RCC 7860 (cell line): ENCODE data around the gene RGMA.

Source experiments
- DNase-seq: peaks from one replicate; pipeline ENCODE4 v3.0.0-alpha.2; 2015; ENCODE audit warnings: low spot score
- FAIRE-seq: peaks from 2 replicates; lab custom pipeline; 2012; peaks lifted over from hg19 to GRCh38; lab: Jason Lieb, UNC

The RGMA gene

DNA sequence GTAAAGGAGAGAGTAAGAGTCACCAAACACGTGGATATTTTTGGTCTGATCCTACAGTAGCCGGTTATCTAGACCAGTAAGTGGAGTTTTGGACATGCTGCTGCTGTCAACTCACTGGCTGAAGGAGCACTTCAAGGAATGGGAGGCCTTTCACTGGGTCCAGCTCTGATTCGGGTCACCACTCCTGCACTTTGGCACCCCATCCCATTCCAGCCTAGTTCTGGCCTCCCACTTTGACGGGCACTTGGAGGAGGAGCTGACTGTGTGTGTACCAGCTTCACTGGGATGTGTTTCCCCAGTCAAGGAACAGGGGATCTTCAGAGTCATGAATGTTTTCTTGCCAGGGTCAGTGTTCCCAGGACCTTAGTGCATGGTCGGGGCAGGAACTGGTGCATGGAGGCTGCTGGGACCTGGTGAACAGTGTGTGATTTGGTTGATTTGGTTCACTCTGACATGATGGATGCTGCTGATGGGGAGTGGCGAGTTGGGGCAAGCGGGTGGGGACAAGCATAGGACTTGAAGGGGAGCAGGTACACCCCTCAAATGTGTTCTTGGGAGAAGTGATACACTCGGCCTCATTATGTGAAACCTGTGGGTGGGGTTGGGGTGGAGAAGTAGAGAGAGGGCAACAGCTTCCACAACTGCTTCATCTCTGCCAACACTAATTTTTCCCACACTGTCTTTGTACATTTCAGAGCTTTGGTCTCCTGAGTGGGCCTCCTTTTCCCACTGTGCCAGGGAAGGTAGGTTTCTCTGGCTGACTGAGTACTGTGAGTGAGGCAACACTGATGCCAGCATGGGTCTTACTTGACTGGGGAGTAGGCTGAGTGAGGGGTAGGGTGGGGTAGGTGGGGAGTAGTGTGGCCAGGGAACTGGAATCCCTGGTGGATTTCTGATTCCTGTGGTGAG, 64.0 kb downstream of the RGMA start:
- no peak for DNase-seq
- no peak for FAIRE-seq

DNA sequence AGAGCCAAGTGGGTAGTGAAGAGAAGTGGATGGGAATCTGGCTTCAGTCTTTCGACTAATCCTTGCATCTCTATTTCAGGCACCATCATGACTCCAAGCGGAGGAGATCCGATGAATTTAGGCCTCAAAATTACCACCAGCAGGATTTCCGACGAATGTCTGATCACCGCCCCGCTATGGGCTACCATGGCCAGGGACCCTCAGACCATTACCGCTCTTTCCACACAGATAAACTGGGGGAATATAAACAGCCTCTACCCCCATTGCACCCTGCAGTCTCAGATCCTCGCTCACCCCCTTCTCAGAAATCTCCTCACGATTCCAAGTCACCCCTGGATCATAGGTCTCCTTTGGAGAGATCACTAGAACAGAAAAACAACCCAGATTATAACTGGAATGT, 64.7 kb downstream of the RGMA start:
- FAIRE-seq (no peak), DNase-seq (no peak)

DNA sequence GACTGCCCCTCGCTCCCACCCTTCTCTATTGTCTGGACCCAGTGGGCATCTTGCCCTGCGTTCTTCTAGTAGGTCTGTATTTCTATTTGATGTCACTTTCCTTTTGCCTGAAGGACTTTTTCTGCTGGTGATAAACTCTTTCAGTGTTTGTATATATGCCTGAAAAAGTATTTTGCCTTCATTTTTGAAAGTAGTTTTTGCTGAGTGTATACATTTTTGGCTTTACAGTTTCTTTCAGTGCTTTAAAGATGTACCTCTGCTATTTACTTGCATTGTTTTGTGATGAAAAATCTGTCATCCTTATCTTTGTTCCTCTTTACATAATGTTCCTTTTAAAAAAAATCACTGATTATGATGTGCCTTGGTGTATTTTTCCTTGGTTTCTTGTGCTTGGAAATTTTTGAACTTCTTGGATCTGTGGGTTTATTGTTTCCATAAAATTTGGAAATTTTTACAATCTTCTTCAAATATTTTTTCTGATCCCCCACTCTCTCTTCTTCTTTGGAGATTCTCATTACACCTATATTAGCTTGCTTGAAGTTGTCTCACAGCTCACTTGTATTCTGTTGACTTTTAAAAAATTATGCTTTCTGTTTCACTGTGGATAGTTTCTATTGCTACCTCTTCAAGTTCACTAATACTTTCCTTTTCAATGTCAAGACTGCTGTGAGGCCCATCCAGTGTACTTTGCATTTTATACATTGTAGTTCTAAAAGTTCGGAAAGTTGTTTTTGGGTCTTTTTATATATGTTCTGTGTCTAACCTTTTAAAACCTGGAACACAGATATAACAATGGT, 67.8 kb downstream of the RGMA start:
- DNase-seq = no peak
- FAIRE-seq = no peak

DNA sequence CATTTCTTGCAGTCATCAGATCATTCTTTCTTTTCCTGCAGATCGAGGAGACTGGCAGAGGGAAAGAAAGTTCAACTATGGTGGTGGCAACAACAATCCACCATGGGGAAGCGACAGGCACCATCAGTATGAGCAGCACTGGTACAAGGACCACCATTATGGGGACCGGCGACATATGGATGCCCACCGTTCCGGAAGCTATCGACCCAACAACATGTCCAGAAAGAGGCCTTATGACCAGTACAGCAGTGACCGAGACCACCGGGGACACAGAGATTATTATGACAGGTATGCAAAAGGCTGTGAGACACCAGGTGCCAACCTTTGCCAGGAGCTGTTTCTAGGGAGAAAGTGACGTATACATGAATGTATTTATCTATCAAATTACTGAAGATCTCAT, 69.0 kb downstream of the RGMA start:
- FAIRE-seq = no peak
- DNase-seq = no peak

- FAIRE-seq = no peak
- DNase-seq = no peak
These were observed 69.9 kb downstream of the RGMA start for GRCh38 chr15:93019090-93019489.

GRCh38 chr15:93018574-93018973, 70.4 kb downstream of the RGMA start:
- DNase-seq = no peak
- no peak for FAIRE-seq

DNA sequence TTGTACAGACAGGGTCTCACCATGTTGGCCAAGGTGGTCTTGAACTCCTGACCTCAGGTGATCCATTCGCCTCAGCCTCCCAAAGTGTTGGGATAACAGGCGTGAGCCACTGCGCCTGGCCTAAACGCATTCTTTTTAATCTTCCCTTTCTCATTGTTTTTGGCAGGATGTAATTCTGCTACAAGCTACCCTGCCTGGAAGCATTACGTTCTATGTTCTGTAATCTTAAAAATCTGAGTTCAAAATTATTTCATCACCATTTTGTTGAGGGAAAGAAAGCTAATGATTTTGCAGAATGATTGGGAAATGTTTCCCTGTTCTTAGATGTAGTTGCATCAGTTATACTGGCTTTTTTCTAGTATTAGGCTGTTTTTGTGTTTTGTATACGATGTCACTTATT, 71.5 kb downstream of the RGMA start:
- DNase-seq = no peak
- FAIRE-seq = no peak

DNA sequence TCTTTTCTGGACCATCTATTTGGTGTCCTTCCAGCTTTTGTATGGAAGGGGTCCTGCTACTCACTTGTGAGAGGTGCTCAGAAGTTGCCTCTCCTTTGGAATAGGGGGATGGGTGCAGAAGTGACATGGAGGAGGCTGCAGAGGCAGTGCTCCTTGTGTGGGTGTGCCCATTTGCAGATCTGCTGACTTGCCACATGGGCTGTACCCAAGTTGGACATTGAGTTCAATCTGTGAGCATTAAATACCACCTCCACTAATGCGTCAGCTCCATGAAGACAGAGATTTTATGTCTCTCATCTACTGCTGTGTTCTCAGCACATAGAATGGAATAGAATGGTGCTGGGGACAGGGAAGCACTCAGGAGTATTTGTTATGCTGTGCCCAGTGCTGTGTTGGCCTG, 76.2 kb downstream of the RGMA start:
- FAIRE-seq = no peak
- DNase-seq = no peak

- FAIRE-seq (no peak), DNase-seq (no peak)
These were observed 81.0 kb downstream of the RGMA start for GRCh38 chr15:93007994-93008393.

DNA sequence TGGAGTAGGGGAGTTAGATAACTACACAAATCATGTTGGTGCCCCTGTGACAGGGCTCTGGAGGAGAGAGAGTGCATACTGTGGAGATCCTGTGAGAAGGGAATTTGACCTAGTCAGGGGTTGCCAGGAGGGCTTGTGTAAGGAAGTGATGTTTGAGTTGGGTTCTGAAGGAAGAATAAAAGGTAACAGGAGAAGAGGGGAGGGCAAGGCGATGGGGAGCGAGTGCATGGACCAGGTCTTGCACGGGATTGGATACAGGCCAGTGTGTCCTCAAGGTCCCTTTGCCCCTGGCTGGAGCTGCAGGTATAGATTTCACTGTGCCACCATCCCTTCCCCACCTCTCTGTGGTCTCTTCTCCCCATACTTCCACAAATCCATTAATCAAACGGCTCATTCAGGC, 83.9 kb downstream of the RGMA start:
- no peak for FAIRE-seq
- DNase-seq = no peak

DNA sequence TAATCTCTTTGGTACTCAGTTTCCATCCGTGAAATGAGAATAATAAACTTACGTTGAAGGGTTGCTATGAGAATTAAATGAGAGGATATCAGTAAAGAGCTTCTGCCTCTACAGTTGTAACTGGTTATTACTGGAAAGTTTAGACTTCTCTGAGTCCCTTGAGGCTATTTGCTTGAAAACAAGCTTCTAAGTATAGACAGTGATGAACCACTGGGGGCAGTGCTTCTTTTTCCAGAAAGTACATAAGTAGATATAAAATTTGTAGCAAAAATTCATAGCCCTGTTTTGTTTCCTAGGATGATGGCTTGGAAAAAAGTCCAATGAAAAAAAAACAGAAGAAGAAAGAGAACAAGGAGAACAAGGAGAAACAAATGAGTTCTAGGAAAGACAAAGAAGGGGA, 87.1 kb downstream of the RGMA start:
- FAIRE-seq = no peak
- DNase-seq = no peak

- DNase-seq = no peak
- no peak for FAIRE-seq
These were observed 87.9 kb downstream of the RGMA start for GRCh38 chr15:93001156-93001555.

GRCh38 chr15:92997821-92998220, 91.2 kb downstream of the RGMA start:
- FAIRE-seq (no peak), DNase-seq (no peak)

GRCh38 chr15:92992720-92993119, 96.3 kb downstream of the RGMA start:
- DNase-seq (no peak), FAIRE-seq (no peak)

GRCh38 chr15:92990031-92990430, 99.0 kb downstream of the RGMA start:
- FAIRE-seq (no peak), DNase-seq (no peak)

- no peak for FAIRE-seq
- DNase-seq = no peak
These were observed 99.5 kb downstream of the RGMA start for GRCh38 chr15:92989470-92989869.
